Activated T-cell treated with anti-CD3 and anti-CD28 coated beads for 24 hours (primary cell): ENCODE data around the gene SP3.

Experiments used
- DNase-seq: peaks from one replicate; pipeline ENCODE4 v3.0.0-alpha.2; 2020; ENCODE audit warnings: low read depth

SP3 gene

DNA sequence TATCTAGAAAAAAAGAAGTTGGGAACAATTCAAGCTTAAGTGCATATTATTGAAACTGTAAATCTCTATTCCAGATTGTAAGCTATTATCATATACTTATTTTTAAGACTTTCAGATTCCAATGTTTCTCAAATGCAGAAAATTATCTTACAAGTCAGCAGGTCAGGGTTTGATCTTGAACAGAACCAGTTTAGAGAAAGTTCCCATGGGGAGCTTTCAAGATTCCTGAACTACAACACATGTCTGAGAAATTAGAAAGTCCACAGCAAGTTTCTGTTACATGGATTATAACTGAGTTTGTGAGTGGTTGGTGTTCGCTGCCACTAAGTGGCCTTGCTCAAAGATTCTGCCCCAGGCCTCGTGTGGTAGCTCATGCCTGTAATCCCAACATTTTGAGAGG lies 31.6 kb upstream of the SP3 start:
- DNase-seq: no peak

DNA sequence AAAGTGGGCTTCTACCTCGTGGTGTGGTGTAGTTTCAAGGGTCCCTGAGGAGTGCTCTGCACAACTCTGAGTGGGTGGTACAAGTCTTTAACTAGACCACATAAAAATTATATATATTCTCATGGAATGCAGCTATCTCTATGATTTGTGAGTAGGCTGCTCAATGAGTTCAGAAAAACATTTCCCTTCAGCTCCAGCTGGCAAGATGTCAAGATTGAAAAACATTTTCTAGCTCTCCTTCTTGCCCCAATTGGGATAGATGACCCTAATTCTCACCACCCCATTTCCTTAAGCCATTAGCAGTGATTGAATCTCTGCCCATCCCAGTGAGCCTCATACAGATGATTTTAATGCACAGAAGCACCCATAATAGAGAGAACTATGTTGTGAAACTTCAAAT lies 28.3 kb upstream of the SP3 start:
- no peak for DNase-seq

DNA sequence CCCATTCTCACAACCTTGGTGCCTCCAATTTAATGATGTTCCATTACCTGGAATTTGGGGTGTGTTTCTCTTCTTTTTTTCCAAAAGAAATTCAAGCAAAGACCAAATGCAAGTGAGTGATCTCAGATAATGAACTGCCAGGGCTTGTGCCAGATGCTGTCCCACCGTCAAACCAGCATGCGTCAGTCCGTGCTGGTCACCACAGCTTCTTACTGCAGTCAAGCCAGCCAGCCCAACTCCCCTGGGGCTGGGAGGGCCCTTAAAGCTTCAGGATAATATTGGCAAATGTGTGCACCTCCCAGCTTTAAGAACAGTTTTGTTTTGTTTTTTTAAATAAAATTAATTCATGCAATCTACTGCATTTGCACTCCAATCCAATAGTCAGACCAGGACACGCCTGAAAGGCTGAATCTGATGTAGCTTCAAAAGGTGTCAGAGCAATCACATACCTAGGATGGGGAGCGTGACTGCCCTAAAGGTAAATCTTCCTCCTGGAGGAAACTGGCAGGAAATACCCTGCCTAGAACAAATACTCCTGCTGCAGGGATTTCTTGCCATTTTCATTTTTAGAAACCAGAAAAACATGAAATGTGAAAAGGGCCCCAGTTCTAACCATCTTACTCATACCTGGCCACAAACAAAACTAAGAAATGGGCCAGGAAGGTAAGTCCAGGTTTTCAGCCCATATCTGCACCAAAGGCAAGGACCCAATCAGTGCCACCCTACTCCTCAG lies 26.8 kb upstream of the SP3 start:
- DNase-seq: no peak

DNA sequence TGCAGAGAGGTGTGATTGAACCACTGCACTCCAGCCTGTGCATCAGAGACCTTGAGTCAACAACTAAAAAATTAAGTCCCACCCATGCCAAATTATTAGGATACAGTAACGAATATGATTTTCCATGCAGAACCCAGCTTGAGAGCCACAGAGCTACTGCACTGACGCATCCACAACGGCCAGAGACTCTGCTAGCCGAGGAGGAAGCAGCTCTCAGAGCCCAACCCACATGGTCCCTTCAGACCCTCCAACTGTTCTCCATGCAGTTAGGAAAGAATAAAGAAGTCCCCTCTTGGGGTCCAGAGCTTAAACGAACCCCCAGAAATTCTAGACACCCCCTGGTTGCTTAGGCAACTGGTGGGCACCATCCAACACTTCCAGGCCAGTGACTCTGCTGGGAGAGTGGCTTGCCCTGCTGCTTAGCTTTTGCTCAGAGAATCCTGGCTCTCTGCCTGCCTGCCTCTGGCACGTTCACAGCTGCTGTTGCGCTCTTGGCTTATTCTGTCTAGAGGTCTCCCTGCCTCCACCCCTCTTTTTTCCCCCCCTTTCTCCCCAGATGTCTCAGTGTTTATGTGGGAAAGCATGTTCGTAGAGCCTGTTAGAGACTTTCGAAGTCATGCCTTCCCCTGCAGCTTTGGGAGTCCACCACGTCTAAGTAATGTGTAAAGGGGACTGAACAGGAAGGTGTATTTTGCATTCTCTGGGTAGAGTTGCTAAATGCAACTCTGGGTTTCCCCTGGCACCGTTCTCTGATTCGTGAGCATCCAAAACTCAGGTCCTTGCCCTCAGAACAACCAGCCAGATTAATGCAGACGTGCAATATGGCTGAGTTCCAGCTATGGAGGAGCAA lies 26.0 kb upstream of the SP3 start:
- no peak for DNase-seq

DNA sequence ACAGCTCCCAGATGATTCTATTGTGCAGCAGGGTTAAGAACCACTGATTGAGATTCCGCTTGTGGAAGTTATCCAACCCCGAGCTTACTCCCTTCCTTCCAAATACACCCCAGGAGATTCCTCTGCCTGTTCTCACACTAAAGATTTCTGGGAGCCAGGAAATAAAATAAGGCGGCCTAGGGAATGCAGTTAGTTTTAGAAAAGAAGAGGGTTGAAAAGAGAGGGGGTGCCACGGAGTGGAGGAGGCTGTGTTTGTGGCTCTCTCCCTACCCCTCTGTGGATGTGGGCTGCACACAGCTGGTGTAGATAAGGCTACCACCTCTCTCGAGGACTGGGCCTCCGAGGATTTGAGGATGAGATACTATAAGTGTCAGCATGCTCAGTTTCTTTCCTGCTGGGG lies 25.1 kb upstream of the SP3 start:
- no peak for DNase-seq

DNA sequence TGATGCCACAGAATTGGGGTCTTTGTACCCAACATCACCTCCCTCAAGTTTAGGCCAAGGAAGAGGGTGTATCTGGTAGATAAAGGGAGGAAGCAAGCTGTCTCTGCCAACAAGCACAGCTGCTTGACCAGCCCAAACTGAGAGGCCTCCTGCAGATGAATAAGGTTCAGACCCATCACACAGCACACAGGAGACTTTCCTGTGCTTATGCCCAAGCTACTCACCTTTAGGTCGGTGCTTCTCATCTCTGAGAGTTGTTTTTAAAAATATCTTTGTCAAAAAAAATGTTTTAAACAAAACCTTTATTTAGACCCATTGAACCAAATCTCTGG lies 24.7 kb upstream of the SP3 start:
- no peak for DNase-seq

DNA sequence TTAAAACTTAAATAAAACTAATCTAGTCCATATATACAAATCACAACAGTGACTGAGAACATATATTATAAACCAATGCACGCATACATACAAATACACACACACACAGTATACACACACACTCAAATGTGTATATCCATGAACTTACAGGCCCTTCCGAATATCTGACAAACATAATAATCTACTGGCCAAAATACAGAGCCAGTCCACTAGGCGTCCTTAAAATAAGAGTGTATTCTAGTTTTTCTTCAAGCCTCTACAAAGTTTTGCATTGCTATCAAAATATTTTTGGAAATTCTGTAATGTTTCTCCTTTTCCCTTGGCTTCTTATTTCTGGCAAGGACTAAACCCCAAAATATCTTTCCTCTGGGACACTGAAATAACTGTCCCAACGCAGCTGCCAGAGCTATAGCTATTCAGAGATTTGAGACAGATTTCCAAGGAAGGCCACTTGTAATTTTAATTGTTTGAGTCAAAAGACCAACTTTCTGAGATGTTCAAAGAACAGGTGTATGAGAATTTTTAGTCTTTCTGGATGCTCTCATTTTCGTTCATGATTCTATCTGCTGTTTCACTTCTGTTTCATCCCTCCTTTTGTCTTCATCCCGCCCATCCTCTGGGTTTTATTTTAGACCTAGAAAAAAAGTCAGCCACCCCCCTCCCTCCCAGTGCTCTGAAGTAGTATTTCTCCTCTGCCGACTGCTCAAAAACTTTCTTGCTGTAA lies 24.1 kb upstream of the SP3 start:
- DNase-seq: no peak

DNA sequence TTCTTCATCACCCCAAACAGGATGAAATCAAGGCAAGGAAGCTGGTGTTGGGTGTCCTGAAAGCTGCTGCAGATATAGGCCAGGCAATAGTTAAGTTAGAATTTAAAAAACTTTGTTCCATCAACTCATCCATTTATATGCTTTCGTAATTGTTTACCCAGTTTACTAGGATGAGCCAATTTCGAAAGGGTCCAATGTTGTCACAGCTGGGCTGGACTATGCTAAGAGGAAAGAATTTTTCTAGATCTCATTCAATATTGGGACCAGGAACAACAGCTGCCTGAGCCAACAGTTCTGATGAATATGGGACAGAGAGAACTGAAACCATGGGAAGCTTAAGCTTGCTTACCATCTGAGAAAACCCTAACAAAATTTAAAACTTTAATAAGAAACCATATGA lies 21.6 kb upstream of the SP3 start:
- no peak for DNase-seq

DNA sequence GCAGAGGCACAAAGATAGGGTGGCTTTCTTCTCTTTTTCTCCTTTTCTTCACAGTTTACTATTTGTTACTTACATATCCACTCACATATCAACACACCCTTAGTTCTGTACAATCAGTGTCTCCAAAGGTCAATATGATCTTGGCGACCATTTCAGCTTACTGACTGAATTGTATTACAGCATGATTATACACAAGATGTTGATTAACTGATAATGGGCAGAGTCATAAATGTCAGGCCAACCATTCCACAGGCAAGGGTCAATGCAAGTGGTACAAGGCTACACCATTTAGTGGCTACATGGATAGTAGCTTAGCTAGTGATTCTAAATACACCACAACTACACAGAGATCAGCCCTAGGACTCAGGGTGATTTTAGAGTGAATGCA lies 20.4 kb upstream of the SP3 start:
- no peak for DNase-seq

DNA sequence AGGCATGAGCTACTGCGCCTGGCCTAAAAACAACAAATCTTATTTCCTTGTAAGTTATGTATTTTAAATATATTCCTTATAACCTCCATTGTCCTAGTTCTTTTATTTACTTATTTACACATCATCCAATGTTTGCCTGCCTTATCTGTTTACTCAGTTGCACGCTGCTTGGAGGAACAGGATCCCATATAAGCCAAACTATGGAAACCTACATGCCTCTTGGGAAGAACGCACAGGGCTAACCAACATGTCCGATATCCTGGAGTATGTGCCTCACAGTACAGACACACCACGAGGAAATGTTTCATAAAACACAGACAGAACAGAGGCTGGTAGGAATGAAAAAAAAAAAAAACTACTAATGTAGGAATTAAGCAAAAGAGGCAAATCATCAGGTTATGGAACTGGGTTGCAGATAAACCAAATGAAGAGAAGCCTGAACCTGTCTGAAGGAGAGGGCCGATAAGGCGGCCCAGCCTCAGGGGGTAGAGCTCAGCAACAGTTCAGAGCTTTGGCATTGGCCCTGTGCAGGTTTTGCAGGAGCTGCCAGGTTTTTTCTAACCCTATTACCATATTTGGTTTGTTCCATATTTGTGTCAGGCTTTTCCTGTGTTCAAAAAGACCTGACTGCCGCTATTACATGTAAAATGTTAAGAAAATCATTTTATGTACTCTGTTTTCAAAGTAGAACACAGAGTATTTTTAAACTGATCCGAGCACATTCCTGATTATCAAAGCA lies 19.9 kb upstream of the SP3 start:
- DNase-seq: no peak

DNA sequence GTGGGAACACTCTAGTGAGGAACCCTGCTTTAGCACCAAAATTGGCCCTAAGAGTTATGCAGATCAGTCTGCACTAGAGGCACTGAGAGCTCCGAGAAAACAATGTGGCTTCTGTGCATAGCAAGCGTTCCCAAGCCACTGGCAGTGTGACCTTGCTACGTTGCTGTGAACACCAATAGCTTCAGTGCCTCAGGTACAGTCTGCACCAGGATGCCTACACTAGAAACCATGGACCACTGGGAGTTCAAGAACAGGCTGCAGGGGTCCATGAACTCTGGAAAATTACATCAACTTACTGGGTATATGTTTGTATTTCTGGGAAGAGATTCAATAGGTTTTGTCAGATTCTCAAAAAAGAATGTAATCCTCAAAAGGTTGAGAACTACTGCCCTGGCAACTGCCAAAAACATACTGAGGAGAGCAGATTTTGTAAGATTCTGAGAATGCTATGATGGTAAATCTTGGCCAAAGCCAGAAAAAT lies 18.3 kb upstream of the SP3 start:
- no peak for DNase-seq

DNA sequence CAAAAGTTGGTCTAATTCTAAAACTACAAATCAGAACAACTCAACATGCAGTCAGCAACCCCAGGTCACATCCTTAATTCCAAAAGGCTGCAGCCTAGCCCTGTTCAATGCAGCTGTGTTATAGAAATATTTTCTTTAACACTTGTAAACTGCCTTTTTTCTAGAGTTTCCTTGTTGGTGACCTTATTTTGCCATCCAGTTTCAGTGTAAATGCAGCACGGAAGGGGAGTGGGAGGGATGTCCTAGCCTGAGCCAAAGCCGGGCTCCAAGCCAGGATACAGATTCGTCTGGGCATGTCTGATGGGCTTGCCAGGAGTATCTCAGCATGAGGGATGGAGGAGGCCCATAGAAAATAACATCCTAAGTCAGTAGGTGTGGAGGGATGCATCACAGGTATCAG lies 17.7 kb upstream of the SP3 start:
- no peak for DNase-seq

DNA sequence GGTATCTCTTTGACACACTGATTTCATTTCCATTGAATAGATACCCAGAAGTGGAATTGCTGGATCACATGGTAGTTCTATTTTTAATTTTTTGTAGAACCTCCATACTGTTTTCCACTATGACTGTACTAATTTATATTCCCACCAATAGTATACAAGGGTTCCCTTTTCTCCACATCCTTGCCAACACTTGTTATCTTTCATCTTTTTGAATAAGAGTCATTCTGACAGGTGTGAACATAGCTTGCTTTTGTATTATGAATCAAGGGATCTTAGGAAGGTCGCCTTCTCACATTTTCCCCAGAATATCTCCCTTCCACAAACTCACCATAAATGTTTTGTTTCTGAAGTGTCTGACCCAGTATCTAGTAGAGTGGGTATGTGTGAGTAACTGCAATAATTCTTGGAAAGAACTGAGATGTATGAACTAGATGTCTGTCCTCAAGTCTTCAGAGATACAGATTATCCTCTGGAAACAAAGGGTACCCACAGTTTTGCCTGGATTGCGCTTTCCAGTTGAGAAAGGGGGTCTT lies 17.1 kb upstream of the SP3 start:
- no peak for DNase-seq

DNA sequence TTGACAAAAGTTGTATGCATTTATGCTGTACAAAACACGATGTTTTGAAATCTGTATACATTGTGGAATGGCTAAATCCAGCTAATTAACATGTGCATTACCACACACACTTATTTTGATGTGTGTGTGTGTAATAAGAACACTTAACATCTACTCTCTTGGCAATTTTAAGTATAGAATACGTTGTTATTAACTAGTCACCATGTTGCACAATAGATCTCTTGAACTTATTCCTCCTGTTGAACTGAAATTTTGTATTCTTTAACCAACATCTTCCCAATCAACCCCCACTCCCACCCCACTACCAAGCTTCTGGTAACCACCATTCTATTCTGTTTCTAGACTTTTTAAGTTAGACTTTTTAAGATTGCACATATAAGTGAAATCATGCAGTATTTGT lies 16.3 kb upstream of the SP3 start:
- DNase-seq: no peak

DNA sequence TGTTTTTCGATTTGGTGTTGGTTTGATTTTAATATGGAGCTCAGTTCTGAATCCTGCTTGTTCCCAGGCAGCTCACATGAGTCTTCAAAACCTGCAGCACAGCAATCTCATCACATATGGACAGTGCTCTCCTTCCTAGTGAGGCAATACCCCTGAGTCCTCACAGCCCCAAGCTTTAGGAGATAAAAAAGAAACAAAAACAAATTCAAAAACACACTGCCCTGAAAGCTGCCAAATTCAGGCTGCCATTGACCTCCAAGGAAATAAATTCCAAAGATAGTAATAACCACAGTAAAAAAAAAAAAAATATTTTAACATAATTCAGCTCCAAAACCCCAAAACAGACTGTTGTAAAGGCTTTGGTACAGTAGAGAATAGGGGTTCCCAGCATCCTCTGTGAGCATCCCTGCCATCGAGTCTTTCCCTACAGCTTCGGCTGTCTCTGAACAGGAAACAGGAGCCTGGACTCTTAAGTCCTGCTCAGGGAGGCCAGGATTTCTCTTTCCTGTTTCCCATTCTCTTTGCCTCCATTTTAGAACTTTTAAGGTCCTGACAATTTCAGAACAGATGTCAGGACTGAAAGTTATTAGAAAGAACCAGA lies 14.7 kb upstream of the SP3 start:
- no peak for DNase-seq

DNA sequence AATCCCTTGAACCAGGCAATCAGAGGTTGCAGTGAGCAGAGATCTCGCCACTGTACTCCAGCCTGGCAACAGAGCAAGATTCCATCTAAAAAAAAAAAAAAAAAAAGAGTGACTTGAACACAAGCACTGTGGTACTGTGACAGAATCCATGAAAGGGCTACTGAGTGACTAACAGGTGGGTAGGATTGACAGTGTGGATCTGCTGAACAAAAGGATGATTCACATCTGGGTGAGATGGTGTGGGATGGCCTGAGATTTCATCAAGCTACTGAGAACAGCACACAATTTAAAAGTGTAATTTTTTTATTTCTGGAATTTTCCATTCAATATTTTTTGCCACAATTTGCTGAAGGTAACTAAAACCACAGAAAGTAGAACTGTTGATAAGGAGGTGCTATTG lies 13.3 kb upstream of the SP3 start:
- peak; percentile 32 for DNase-seq

DNA sequence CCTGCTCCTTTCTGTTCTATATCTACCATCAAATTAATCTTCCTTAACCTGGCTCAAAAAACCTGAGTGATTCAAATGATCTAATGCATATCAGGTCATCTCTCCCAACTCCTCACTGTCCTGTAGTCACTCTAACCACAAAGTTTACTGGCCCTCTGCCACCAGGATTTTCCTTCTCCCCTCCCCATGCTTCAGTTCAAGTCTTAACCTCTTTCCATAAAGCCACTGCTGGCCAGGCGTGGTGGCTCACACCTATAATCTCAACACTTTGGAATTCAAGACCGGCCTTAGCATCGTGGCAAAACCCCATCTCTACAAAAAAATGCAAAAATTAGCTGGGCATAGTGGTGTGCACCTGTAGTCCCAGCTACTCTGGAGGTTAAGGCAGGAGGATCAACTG lies 7.5 kb upstream of the SP3 start:
- no peak for DNase-seq

DNA sequence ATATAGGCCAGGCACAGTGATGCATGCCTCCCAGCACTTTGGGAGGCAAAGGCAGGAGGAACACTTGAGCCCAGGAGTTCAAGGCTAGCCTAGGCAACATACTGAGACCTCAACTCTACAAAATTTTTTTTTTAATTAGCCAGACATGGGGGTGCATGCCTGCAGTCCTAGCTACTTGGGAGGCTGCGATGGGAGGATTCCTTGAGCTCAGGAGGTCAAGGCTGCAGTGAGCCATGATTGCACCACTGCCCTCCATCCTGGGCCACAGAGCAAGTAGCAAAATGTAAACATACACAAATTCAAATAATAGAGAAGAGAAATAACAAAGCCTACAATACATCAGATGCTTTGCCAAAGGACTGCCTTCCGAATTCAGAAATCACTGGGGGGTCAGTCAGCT lies 7.0 kb upstream of the SP3 start:
- no peak for DNase-seq

DNA sequence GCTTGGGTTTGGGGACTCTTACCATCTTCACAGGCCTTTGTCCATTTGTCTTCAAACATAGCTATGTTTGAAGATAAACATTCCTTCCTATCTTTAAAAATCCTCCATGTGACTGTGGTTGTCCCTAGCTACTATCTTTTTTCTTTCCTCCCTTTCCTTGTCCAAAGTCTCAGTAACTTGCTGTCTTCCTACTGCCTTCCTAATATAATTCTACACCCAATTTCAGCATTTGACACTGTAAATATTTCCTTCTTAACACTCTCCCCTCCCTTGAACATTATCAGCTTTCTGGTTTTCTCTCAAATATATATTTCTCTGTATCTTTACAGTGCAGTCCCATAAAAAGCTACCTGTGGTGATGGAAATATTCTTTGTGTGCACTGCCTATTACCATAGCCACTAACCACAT lies 5.3 kb upstream of the SP3 start:
- no peak for DNase-seq

DNA sequence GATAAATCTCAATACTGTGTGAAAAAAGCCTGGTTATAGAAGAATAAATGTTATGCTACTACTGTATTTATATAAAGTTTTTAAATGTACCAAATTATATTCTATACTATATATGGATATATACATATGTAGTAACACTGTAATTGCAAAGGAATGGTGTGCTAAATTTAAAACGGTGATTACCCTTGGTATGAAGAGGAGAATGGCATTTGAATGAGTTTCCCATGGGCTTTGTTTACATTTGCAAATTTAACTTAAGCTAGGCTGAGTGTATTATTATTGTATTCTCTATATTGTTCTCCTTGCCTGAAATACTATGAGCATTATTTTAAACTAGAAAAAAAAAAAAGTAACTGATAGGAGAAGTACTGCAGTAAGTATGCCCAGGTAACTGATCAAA lies 4.7 kb upstream of the SP3 start:
- no peak for DNase-seq

DNA sequence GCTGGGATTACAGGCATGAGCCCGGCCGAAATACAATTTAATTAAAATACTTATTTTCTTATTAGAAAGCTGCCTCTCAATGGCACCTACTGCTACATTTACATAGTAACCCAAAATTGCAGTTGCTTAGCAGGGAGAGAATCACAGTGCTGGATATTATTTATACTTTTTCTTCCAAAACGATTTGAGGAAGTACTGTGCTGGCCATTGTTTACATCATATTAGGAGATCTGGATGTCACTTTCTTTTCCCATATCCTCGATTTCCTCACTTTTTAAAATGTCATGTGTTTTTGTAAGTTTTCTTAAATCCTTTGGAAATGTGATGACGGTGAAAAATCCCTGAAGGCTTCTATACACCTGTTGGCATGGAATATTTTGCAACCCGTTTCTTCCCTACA lies 3.4 kb upstream of the SP3 start:
- DNase-seq: no peak
